HG02678 (cell line): ENCODE data around the gene BORCS6.
"Not testable (repeated sequence)": the region's sequence is repeated elsewhere in the genome, so short reads cannot be mapped to it uniquely, and the experiment has no call there.

Source experiments
- ATAC-seq: cut with Tn5 transposase; IDR thresholded peaks from one replicate; pipeline ENCODE4 v1.9.1; 2021; ENCODE audit warnings: mild to moderate bottlenecking, moderate library complexity; ENCODE audit not compliant: unreplicated experiment

The BORCS6 gene

DNA sequence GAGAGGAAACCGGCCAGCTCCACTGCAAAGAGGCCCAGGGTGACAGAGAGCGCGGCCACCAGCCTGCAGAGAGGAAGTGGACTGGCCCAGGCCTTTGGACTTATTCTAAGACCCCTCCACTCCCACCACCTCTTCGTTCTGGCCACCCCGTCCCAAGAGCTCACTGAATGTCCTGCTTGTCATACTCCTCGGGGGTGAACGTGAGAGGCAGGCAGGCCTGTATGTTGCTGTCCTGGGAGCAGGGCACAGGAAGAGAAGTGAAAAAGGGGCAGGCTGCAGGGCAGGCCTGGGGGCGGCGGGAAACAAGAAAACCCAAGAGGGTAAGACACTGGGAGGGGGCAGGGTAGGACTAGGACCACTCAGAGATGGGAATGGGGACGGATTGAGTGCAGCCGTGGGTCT, 14.2 kb downstream of the BORCS6 start:
- ATAC-seq, result no peak

DNA sequence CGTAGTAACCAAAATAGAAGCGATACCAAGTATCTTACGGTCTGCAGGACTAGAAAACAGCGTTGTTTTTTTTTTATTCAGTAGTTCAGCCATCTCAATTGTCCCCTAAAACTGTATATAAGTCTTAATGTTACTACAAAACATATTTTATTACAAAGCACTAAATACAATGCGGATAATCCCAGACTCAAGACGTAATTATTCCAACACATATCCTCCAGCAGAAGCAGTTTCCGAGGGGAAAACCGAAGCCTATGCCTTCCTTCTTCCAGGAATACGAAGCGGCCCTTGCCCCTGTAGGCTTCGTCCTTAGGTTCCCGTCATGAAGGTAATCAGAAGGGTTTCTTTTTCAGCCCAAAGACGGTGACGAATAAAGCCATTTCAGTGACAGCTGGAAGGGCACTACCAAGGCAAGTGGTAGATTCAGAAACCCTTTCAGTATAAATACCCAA, 16.1 kb downstream of the BORCS6 start:
- no peak for ATAC-seq

DNA sequence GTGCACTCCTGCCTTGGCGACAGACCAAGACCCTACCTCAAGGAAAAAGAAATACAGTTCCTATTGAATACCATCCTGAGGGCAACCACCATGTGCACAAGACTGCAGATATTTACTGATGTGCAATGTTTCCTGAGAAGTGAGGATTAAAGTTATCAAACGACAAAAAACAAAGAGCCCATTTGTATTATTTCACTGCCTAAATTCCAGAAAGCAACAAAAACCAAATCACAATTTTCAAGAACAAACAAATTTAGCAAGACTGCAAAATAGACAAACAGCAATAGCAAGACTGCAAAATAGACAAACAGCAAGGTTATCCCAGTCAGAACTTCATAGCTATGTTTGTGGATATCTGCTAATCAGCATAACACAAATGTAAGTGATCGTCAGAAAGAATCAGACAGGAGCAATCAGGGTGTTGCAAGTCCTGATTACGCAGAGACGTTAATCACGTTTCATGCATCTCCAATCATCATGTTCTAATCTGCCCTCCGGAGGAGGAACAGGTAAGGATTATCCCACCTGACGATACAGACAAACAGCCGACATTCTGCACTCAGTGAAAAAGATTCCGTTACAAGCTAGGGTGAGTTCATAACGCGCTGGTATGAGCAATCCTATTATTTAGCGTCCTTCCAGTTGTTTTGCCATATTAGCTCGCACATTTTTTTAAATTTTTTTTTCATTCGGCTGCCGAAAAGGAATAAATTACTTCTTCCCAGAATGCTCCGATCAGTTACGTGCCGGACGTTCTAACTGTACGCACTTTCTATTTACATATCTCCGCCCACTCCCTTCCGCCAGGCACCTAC, 16.7 kb downstream of the BORCS6 start:
- peak; percentile 70 for ATAC-seq

DNA sequence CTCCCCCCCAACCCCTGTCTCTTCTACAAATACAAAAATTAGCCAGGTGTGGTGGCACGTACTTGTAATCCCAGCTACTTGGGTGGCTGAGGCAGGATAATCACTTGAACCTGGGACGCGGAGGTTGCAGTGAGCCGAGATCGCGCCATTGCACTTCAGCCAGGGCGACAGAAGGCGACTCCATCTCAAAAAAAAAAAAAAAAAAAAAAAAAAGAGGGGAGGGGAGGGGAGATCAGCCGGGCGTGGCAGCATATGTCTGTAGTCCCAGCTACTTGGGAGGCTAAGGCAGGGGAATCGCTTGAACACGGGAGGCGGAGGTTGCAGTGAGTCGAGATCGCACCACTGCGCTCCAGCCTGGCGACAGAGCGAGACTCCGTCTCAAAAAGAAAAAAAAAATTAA, 19.8 kb downstream of the BORCS6 start:
- not testable (repeated sequence) for ATAC-seq

DNA sequence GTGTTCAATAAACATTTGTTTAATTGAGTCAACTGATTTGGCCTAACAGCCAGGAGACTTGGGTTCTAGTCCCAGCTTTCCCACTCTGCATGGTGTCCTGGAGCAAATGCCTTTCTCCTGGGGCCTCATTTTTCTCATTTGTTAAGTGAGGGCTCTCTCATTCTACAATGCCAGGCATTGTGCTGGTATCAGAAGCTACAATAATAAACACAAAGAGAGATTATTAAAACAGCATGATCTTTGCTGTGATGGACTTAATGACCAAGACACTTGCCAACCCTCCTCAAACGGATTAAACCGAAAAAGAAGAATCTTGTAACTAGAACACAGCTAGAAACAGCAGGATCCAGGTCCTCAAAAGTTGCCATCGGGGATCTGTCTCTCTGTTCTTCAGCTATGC, 22.5 kb downstream of the BORCS6 start:
- ATAC-seq, result no peak

DNA sequence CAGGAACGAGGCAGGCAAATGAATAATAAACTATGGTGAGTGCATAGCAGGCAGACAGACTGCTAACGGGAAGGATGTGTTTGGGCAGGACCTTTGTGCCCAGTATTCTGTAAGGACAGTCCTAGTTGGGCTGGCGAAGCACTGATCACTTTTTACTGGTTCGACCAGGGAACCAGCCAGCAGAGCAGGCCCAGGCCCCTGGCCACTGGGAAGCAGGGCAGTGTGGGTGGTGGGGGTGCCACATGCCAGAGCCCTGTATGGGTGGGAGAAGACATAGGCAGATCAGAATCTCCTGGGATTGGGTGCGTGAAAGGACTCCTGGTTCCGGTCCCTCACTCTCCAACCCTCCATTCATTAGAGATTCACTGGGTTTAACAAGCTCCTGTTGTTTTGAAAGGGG, 23.2 kb downstream of the BORCS6 start:
- no peak for ATAC-seq

DNA sequence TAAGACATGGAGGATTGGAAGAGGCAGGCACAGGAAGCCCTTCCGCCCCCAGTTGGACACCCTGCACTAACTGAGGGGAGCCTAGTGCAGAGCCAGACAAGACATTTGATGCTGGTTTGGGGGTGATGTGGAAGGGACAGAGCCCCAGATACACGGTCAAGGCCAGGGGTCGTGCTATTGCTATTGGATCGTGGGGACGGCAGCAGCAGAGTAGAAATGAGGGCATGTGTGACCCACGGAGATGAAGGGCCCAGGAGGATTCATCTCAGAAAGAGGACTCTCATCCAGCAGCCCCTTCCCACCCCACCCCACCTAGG, 25.2 kb downstream of the BORCS6 start:
- ATAC-seq, result no peak

DNA sequence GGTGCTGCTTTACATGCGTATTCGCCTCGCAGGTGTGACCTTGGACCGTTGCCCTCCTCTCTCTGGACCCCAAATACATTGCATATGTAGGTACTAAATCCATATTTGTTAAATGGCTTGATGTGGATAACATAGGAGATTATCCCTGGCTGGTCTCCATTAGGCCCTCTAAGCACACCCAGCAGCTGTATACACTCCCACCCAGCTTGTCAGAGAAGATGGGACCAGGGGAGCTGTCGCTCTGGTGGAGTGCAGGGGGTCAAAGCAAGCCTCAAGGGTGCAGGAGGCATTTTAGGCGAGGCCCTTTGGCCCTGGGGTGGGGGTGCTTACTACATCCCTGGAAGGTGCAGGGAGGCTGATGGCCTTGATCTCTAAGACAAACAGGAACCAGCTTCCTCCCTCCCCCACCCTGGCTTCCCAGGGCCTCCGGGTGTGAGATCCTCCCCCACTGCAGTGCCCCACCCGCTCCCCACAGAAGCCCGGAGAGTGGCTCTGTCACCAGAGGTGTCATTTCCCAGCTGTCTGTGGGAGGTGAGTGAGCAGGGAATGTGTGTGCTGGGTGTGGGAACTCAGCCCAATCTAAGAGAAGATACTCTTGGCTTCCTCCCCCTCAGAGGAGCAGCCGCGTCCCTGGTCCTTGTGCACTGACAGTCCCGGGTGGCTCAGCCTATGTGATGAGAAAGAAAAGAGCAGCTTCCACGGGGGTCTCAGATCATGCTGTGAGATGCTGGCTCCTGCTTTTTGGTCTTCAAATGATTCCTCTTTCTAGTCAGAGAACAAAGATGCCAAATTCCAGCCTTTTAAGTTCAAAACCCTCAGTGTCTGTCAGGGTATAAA, 25.8 kb downstream of the BORCS6 start:
- ATAC-seq, result no peak

DNA sequence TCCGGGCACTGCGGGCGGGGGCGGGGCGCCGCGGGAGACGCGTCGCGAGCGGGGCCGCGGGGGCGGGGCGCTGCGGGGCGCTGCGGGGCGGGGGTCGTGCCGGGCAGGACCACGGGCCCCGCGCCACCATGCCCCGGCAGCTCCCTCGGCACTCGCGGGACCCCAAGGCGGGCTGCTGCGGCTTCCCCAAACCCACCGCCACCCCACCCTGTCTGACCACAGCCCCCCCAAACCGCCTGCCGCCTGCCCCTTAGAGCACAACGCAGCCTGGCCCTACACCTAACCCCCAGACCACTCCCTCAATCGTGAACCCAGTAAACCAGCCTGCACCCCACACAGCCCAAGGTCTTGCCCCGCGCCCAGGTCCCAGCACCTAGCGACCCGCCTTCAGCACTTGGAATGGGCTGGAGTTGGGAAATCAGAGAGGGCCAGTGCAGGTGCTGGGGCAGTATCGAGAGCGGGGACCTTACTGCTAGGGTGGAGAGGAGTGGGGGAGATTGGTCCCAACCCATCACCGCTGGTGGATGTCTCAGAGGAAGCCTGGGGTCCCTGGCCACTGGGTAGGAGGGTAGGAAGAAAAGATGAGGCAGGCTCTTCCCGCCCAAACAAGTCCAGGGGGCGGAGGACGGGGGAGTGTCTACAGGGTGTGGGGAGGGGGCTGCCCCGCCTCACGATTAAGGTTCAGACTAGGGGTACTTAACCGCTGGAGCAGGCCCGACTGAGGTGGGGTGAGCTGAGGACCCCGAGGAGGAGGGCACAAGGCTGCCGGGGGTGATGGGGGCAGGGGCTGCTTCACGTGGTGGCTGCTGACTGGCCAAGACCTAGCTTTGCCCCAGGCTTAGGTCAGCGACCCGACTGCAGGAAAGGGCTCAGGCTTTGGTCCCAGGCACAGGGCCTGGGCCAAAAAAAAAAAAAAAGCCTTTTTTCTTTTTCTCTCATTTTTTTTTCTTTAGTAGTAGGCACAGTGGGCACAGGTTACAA, 26.7 kb downstream of the BORCS6 start:
- no peak for ATAC-seq

DNA sequence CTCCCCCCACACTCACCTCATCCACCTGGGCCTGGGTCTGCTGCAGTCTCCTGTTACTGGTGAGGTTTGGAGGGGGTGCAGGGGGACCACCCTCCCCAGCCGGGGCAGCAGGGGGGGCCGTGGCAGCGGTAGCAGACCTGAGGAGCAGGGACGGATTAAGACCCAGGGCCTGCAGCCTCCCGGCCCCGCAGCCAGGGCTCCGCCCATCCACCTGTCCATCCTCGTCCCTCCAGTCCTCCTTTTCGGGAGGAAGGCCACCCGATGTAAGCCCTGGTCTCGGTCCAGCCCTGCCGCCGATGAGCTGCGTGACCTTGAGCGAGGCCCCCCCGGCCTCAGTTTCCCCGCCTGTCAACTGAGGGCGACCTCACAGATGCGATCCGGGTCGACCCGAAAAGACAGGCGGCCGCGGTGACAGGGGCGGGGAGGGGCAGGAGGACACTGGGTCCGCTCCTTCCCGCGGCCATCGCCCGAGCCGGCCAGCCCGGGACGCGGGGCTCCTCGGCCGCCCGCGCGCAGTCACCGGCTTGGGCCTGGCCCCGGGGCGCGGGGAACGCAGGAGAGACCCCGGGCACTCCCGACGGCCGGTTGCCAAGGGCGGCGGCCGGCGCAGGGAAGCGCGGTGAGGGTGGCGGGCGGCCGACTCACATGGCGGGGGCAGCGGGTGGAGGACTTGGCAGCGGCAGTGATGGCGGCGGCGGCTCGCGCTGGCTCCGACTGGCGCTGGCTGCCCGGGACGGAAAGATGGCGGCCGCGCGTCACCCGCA, 27.6 kb downstream of the BORCS6 start, which contains the start of gene VAMP2:
Gene VAMP2 (minus strand): TSS at position 716 of the 764 bp plus-strand sequence. CDS start 69 bp downstream, at position 647.
- ATAC-seq, result peak; percentile 53

DNA sequence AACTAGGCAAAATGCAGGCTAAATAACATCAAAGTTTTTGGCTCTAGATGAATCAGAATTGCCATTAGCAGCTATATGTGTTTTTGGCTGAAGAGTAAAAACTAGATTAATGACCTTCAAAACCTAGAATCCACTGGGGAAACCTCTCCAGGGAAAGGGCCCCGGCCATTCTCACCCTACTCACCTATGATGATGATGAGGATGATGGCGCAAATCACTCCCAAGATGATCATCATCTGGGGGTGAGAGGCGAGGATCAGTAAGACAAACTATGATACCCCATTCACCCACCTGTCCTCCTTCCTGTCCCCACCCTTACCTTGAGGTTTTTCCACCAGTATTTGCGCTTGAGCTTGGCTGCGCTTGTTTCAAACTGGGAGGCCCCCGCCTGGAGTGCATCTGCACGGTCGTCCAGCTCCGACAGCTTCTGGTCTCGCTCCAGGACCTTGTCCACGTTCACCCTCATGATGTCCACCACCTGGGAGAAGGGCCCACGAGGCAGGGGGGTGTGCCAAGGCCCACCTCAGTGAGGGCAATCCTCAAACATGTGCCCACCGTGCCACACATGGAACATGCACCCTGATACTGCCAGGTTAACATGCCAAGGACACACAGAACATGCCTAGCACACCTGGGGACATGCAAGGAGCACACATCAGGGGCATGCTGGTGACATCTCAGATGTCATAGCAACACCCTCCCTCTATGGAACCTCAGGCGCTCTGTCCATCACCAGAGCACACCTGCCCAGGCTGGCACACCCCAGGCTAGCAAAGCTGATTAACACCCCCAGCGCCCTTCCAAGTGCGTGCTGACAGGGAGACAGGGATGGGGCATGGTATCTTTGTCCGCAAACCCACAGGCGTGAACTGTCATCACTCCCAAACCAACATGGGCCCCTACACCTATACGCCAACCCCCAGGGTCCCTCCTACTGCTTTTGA, 28.4 kb downstream of the BORCS6 start:
- no peak for ATAC-seq

DNA sequence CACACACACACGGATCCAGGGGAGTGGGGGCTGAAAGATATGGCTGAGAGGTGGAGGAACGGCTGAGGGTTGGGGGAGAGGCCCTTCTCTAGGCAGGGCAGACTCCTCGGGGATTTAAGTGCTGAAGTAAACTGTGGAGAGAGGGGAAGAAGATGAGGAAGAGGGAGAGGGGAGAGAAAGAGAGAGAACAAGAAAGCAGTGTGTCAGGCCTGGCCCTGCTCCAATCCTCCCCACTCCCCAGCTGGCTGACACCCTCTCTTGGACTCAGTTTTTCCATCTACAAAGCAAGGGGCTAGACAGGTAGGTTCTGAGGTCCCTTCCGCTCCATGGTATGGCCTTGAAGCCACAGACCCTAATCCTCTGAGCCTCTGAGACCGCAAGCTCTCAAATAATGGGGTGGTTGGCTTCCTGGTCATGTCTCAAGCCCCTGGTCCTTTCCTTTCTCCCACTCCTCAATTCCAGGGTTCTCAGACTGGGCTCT, 29.2 kb downstream of the BORCS6 start:
- no peak for ATAC-seq

DNA sequence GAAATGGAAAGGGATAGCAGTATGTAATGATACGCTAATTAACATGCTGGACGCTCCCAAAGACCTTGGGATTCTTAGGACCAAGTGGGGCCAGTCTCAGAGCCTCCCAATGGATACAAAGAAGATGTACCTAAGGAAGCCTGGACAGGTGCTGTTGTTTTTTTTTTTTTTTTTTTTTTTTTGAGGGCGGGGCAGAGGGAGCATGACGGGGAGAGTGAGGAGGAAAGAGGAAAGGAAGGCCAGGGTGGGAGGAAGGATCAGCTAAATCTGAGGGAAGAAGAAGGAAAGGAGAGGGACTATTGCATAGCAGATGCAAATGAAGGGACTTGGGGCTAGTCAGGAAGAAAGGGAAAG, 29.8 kb downstream of the BORCS6 start:
- no peak for ATAC-seq

DNA sequence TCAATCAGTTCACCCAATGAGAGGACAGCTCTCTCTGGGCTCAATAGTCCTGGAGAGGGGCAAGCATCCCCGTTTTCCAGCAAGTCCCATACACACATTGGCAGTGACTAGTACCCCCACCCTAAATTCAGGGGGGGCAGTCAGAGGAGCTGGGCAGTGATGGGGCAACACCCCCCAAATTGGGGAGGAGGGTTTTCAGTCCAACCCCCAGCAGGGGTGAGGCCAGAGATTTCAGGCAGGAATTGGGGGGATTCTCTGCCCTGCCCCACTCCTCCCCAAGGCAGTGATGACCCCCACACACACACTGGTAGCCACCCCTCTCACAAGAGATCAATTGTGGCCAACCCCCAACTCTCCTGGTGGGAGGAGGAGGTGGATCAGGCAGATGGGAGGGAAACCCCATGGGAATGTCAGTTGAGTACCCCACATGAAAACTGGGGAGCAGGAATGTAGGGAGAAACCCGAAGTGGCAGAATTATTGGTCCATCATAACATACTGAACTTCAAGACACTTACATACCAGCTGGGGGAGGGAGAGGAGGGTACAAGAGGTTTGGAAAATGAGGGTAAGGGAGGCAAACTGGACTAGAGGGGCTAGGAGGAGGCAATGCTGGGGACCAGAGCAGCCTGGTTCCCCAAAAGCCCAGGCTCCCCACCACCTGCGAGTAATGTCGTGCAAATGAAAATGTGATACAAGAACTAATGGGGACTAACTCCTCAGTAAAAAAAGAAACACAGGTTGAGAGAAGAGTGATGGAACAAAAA, 30.3 kb downstream of the BORCS6 start:
- no peak for ATAC-seq

DNA sequence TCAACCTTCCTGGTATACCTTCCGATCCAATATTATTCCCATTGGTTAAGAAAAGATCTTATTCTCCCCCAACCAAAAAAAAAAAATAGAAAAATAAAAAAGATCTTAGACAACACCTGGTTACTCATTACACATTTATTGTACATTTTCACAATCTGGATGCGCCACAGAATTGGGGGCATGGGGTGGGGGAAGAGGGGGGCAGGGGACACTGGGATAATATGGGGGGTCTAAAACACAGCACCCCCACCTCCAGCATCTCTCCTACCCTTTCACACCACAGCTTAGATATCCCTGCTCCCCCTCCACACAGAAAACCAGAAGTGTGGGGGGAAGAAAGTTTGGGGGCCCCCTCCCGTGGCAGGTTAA, 31.0 kb downstream of the BORCS6 start:
- no peak for ATAC-seq

DNA sequence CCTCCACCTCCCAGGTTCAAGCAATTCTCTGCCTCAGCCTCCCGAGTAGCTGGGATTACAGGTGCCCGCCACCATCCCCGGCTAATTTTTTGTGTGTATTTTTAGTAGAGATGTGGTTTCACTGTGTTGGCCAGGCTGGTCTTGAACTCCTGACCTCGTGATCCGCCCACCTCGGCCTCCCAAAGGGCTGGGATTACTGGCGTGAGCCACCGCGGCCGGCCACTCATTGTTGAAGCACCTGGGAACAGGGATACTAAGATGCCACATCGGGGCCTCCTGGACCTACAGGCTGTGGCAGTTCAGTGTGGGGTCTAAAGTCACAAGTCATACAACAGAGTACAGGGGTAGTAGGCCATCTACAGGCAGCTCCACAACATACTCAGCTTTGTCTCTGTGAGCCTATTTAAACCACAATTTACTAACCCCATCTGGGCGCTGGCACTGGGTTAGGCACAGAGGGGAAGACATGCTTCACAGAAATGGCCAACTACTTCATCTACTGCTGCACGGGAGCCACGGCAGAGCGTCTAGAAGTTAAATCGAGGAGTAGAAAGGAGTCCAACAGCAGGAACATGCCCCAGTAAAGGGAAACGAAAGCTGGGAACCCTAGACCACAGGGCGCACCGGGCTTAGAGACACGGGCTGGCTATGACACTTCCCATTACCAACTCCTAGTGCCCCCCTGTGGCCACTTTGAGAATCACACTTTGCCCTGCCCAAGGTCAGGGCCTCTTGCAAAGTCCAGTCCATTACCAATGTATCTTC, 31.5 kb downstream of the BORCS6 start:
- ATAC-seq, result no peak

DNA sequence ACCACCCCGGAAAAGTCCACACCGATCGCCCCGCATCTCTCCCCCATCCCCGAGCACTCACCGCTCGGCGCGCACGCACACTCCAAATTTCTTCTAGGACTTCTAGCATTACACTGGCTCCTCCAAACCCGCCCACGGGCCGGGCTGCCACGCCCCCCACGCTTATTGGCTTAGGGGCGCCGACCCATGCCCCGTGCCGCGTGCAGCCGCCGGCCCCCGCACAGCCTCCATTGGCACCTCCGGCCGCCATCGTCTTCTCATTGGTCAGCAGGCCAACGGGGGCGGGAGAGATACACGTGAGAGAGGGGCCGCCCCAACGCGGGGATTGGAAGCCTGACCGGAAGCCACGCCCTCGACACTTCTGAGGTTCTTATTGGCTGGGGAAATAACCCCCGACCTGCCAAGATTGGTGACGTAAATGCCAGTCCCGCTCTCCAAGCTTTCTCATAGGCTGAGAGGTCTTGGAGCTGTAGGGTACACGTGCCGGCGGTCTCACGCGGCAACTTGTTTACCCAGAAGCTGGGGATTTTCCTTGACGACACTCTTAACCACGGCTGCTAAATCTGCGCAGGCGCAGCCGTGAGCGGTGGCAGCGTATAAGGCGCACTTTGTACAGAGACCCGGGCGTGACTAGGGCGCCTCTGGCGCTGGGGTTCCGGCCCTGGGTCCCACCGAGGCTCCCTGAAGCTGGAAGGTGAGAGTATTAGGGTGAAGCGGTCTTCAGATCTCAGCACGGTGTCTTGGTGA, 33.6 kb downstream of the BORCS6 start:
- ATAC-seq, result peak; percentile 82
